Lower leg skin (tissue), 3 donors: ENCODE data around the gene JAGN1.

ENCODE experiments used
- POLR2A ChIP-seq, 2 donors: fragments of 450-650 bp; IDR thresholded peaks; one replicate each; pipeline ENCODE4 v1.6.1; 2016 to 2017; ENCODE audit warnings: antibody characterized with exemption in 2 of 2, mild to moderate bottlenecking in 1 of 2, moderate library complexity in 1 of 2
- TF ChIP-seq, protein P1 (sequence below), 3 donors: fragments of 450-650 bp; IDR thresholded peaks; one replicate each; pipeline ENCODE4 v1.5.1; 2016; ENCODE audit warnings: antibody characterized with exemption in 3 of 3, mild to moderate bottlenecking in 3 of 3, moderate library complexity in 2 of 3

DNA sequence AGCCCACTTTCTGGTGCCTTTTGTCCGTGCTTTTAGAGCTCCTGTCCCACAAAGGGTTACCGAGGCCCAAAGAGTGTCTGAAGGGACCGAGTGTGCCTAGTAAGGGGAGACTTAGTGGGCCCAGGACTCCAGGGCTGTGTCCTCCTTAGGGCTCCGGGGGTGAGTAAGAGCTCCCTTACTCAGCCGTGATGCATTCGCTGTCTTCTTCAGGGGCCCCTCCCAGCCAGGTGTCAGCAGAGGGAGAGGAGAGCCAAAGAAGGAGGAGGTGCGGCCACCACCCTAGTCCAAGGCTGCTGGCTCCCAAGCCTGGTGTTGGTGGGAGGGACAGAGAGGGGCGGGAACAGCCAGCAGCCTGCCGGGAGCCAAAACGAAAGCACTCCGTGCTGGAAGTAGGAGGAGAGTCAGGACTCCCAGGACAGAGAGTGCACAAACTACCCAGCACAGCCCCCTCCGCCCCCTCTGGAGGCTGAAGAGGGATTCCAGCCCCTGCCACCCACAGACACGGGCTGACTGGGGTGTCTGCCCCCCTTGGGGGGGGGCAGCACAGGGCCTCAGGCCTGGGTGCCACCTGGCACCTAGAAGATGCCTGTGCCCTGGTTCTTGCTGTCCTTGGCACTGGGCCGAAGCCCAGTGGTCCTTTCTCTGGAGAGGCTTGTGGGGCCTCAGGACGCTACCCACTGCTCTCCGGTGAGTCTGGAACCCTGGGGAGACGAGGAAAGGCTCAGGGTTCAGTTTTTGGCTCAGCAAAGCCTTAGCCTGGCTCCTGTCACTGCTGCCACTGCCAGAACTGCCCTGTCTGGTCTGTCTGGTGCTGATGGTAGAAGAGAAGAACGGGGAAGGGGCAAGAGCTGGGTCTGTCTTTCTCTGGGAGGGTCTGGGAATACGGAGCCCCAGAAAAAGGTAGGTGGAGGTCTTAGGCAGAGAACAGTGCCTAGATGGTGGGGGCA is 26.6 kb downstream of the JAGN1 start, which contains the start of gene IL17RC:
- TF ChIP-seq, protein P1, sequence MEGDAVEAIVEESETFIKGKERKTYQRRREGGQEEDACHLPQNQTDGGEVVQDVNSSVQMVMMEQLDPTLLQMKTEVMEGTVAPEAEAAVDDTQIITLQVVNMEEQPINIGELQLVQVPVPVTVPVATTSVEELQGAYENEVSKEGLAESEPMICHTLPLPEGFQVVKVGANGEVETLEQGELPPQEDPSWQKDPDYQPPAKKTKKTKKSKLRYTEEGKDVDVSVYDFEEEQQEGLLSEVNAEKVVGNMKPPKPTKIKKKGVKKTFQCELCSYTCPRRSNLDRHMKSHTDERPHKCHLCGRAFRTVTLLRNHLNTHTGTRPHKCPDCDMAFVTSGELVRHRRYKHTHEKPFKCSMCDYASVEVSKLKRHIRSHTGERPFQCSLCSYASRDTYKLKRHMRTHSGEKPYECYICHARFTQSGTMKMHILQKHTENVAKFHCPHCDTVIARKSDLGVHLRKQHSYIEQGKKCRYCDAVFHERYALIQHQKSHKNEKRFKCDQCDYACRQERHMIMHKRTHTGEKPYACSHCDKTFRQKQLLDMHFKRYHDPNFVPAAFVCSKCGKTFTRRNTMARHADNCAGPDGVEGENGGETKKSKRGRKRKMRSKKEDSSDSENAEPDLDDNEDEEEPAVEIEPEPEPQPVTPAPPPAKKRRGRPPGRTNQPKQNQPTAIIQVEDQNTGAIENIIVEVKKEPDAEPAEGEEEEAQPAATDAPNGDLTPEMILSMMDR (IDR thresholded peaks at IDR 0.05), result no peak
- TF ChIP-seq POLR2A (IDR thresholded peaks at IDR 0.05), result no peak
